Measurements from ENCODE around the gene KIRREL3. TPM values are rescaled to one million over a fixed set of nuclear protein-coding genes. Genes with fewer than 3 reads are reported as not detected.

Gene KIRREL3
- total RNA-seq, result not detected

DNA sequence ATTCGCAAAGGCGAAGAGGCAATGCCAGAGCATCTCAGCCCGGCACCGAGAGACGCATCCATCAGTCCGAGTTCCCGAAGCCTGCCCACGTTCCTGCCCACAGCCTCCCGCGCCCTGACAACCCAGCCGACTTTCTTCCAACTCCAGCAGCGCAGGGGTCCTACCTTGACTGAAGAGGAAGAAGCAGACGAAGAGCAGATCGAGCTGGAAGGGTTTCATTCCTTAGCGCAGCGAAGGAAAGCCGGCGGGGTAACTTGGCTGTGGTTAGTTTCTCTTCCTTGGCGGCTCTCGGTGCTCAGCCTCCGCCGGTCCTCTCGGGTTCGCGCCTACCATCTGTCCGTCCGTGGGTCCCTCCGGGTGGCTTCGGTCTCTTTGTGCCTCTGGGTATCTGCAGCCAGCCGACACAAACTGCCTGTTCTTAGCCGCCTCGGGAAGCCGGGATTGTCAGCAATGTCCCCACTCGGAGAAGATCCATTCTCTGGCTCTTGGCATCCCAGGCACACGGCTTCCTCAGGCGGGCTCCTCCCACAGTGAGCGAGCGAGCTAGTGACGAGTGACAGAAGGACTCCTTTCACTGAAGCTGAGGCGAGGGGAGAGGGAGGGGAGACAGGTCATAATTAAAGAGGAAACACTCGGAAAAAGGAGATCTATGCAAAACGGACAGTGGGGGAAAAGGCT, at the start of gene KIRREL3:
Gene KIRREL3, minus strand, starts transcription at position 480 of the 678 bp plus-strand sequence.
- Mint-ChIP-seq H3K36me3 (ENCODE audit: low read depth) (no peaks in the 10 kb centered on the region), H3K4me3 (no peak within 1 kb of the TSS), H3K9me3 (ENCODE audit: insufficient read depth) (no peaks in the 10 kb centered on the region), H3K4me1 (ENCODE audit: low read depth) (no peaks in the 10 kb centered on the region), H3K27ac (no peak within 1 kb of the TSS), H3K27me3 (ENCODE audit: low read depth) (peaks cover 38% of the 10 kb centered on the region)
- DNase-seq (no peak), ATAC-seq (no peak)
- CTCF ChIA-PET, result no interaction called here
- POLR2A ChIA-PET, result no interaction called here

DNA sequence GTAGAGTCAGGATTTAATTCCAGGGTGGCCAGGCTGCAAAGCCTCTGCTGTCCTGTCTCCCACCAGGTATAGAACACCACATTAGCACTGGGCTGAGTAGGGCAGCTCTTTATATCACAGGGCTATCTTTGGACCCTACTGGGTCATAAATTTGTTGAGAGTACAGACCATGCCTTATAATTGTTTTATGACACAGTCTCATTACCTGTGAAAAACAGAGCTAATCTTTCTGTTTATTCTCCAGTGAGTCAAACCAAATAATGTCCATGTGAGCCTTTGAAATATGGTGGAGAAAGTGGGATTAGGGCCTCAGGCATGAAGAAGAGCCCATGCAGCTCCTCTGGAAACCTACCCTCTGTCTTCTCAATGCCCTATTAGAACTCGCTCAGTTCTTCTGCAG, 49.6 kb upstream of the KIRREL3 start:
- no peaks in the 10 kb centered on the region for H3K4me1 Mint-ChIP-seq (ENCODE audit: low read depth)
- no peak overlapping the region for H3K27ac Mint-ChIP-seq
- no peaks in the 10 kb centered on the region for H3K36me3 Mint-ChIP-seq (ENCODE audit: low read depth)
- DNase-seq (no peak), ATAC-seq (no peak)
- ChIA-PET POLR2A (no interaction called here), CTCF (no interaction called here)
- H3K4me3 Mint-ChIP-seq, result no peak overlapping the region
- H3K9me3 Mint-ChIP-seq (ENCODE audit: insufficient read depth), result no peaks in the 10 kb centered on the region
- H3K27me3 Mint-ChIP-seq (ENCODE audit: low read depth), result no peaks in the 10 kb centered on the region

GRCh38 chr11:127049486-127049885, 48.9 kb upstream of the KIRREL3 start:
- POLR2A ChIA-PET, result no interaction called here
- no peaks in the 10 kb centered on the region for H3K4me1 Mint-ChIP-seq (ENCODE audit: low read depth)
- DNase-seq (no peak), ATAC-seq (no peak)
- CTCF ChIA-PET, result no interaction called here
- H3K9me3 Mint-ChIP-seq (ENCODE audit: insufficient read depth), result no peaks in the 10 kb centered on the region
- H3K27ac Mint-ChIP-seq, result no peak overlapping the region
- H3K36me3 Mint-ChIP-seq (ENCODE audit: low read depth), result no peaks in the 10 kb centered on the region
- H3K4me3 Mint-ChIP-seq, result no peak overlapping the region
- no peaks in the 10 kb centered on the region for H3K27me3 Mint-ChIP-seq (ENCODE audit: low read depth)

GRCh38 chr11:127044535-127044934, 44.0 kb upstream of the KIRREL3 start:
- ChIA-PET POLR2A (no interaction called here), CTCF (no interaction called here)
- H3K4me1 Mint-ChIP-seq (ENCODE audit: low read depth), result no peaks in the 10 kb centered on the region
- H3K27me3 Mint-ChIP-seq (ENCODE audit: low read depth), result no peaks in the 10 kb centered on the region
- no peak overlapping the region for H3K27ac Mint-ChIP-seq
- H3K9me3 Mint-ChIP-seq (ENCODE audit: insufficient read depth), result no peaks in the 10 kb centered on the region
- DNase-seq (no peak), ATAC-seq (no peak)
- no peaks in the 10 kb centered on the region for H3K36me3 Mint-ChIP-seq (ENCODE audit: low read depth)
- no peak overlapping the region for H3K4me3 Mint-ChIP-seq

- ChIA-PET CTCF (no interaction called here), POLR2A (no interaction called here)
- Mint-ChIP-seq H3K27ac (no peak overlapping the region), H3K4me3 (no peak overlapping the region), H3K9me3 (ENCODE audit: insufficient read depth) (no peaks in the 10 kb centered on the region), H3K27me3 (ENCODE audit: low read depth) (no peaks in the 10 kb centered on the region), H3K4me1 (ENCODE audit: low read depth) (no peaks in the 10 kb centered on the region), H3K36me3 (ENCODE audit: low read depth) (no peaks in the 10 kb centered on the region)
- no peak for ATAC-seq
- DNase-seq, result no peak
Measured at GRCh38 chr11:127042445-127042844, 41.9 kb upstream of the KIRREL3 start.

DNA sequence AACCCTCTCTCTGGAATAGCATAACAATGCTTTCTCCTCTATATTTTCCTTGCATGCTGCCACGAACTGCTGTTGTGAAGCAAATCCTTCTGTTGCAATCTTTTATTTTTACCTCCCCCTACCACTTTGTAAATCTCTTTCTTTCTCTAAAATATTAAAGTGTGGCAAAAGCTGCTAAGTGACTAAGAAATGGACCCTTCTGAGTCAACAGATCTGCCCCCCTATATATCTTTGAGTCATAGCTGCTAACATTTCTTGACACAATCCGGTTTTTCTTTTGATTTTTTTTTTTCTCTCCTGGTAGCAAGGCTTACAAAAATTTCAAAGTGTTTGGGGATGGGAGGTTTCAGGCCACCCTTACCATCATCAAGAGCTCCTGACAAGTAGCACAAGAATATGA, 39.0 kb upstream of the KIRREL3 start:
- DNase-seq, result no peak
- CTCF ChIA-PET, result no interaction called here
- POLR2A ChIA-PET, result no interaction called here
- Mint-ChIP-seq H3K36me3 (ENCODE audit: low read depth) (no peaks in the 10 kb centered on the region), H3K9me3 (ENCODE audit: insufficient read depth) (no peaks in the 10 kb centered on the region), H3K4me3 (no peak overlapping the region), H3K4me1 (ENCODE audit: low read depth) (no peaks in the 10 kb centered on the region), H3K27me3 (ENCODE audit: low read depth) (no peaks in the 10 kb centered on the region), H3K27ac (no peak overlapping the region)
- no peak for ATAC-seq

- ATAC-seq (no peak), DNase-seq (no peak)
- no peaks in the 10 kb centered on the region for H3K36me3 Mint-ChIP-seq (ENCODE audit: low read depth)
- H3K27me3 Mint-ChIP-seq (ENCODE audit: low read depth), result no peaks in the 10 kb centered on the region
- H3K4me3 Mint-ChIP-seq, result no peak overlapping the region
- no peaks in the 10 kb centered on the region for H3K4me1 Mint-ChIP-seq (ENCODE audit: low read depth)
- H3K9me3 Mint-ChIP-seq (ENCODE audit: insufficient read depth), result no peaks in the 10 kb centered on the region
- POLR2A ChIA-PET, result no interaction called here
- H3K27ac Mint-ChIP-seq, result no peak overlapping the region
- CTCF ChIA-PET, result no interaction called here
Measured at GRCh38 chr11:127037596-127037995, 37.0 kb upstream of the KIRREL3 start.

DNA sequence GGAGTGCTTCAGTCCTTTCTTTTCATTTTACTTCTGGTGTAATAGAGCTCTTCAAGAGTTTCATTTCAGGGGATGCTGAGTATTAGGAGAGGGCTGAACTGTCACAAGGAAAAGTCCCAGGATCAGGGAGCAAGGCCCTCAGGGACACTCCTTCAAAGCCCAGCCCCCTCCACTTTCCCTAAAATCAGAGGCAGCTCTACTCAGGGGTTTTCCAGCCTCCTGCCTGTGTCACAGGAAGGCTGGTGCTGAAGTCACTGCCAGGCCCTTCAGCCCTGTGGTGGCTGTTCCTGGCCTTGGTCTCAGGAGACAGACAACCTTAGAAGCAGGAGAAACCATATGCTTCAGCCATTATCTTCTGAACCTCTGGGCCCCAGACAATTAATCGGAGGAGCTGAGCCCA, 36.4 kb upstream of the KIRREL3 start:
- POLR2A ChIA-PET, result no interaction called here
- H3K36me3 Mint-ChIP-seq (ENCODE audit: low read depth), result no peaks in the 10 kb centered on the region
- H3K27me3 Mint-ChIP-seq (ENCODE audit: low read depth), result no peaks in the 10 kb centered on the region
- no peaks in the 10 kb centered on the region for H3K4me1 Mint-ChIP-seq (ENCODE audit: low read depth)
- no peak overlapping the region for H3K27ac Mint-ChIP-seq
- CTCF ChIA-PET, result no interaction called here
- H3K4me3 Mint-ChIP-seq, result no peak overlapping the region
- no peak for DNase-seq
- no peaks in the 10 kb centered on the region for H3K9me3 Mint-ChIP-seq (ENCODE audit: insufficient read depth)
- ATAC-seq, result no peak

GRCh38 chr11:127035824-127036223, 35.3 kb upstream of the KIRREL3 start:
- POLR2A ChIA-PET, result no interaction called here
- no peaks in the 10 kb centered on the region for H3K36me3 Mint-ChIP-seq (ENCODE audit: low read depth)
- H3K27ac Mint-ChIP-seq, result no peak overlapping the region
- no peaks in the 10 kb centered on the region for H3K9me3 Mint-ChIP-seq (ENCODE audit: insufficient read depth)
- no peaks in the 10 kb centered on the region for H3K27me3 Mint-ChIP-seq (ENCODE audit: low read depth)
- DNase-seq (no peak), ATAC-seq (no peak)
- CTCF ChIA-PET, result no interaction called here
- H3K4me1 Mint-ChIP-seq (ENCODE audit: low read depth), result no peaks in the 10 kb centered on the region
- H3K4me3 Mint-ChIP-seq, result no peak overlapping the region

- CTCF ChIA-PET, result no interaction called here
- Mint-ChIP-seq H3K4me1 (ENCODE audit: low read depth) (no peaks in the 10 kb centered on the region), H3K4me3 (no peak overlapping the region), H3K36me3 (ENCODE audit: low read depth) (no peaks in the 10 kb centered on the region), H3K9me3 (ENCODE audit: insufficient read depth) (no peaks in the 10 kb centered on the region), H3K27me3 (ENCODE audit: low read depth) (no peaks in the 10 kb centered on the region), H3K27ac (no peak overlapping the region)
- DNase-seq (no peak), ATAC-seq (no peak)
- POLR2A ChIA-PET, result no interaction called here
Measured at GRCh38 chr11:127034973-127035372, 34.4 kb upstream of the KIRREL3 start.

GRCh38 chr11:127028648-127029047, 28.1 kb upstream of the KIRREL3 start:
- CTCF ChIA-PET, result no interaction called here
- no peak overlapping the region for H3K27ac Mint-ChIP-seq
- DNase-seq (no peak), ATAC-seq (no peak)
- H3K36me3 Mint-ChIP-seq (ENCODE audit: low read depth), result no peaks in the 10 kb centered on the region
- H3K9me3 Mint-ChIP-seq (ENCODE audit: insufficient read depth), result no peaks in the 10 kb centered on the region
- POLR2A ChIA-PET, result no interaction called here
- H3K4me1 Mint-ChIP-seq (ENCODE audit: low read depth), result no peaks in the 10 kb centered on the region
- H3K27me3 Mint-ChIP-seq (ENCODE audit: low read depth), result peaks cover 2% of the 10 kb centered on the region
- H3K4me3 Mint-ChIP-seq, result no peak overlapping the region

DNA sequence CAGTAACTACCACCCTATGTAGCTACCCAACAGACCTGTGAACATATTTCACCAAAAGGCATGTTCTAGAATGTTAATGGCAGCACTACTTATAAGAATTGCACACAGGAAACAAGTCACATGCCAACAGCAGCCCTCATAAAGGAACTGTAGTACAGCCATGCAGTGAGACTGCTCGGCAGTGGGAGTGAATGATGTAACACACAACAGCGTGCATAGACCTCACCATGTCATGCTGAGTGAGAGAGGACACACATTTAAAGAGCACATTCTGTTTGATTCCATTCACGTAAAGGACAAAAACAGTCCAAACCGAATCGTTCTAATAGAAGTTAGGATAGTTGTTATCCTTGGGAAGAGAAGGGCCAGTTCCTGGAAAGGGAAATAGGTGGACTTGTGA, 27.2 kb upstream of the KIRREL3 start:
- Mint-ChIP-seq H3K4me3 (no peak overlapping the region), H3K36me3 (ENCODE audit: low read depth) (no peaks in the 10 kb centered on the region), H3K27ac (no peak overlapping the region), H3K4me1 (ENCODE audit: low read depth) (no peaks in the 10 kb centered on the region), H3K9me3 (ENCODE audit: insufficient read depth) (no peaks in the 10 kb centered on the region), H3K27me3 (ENCODE audit: low read depth) (peaks cover 2% of the 10 kb centered on the region)
- CTCF ChIA-PET, result no interaction called here
- POLR2A ChIA-PET, result no interaction called here
- no peak for DNase-seq
- ATAC-seq, result no peak

DNA sequence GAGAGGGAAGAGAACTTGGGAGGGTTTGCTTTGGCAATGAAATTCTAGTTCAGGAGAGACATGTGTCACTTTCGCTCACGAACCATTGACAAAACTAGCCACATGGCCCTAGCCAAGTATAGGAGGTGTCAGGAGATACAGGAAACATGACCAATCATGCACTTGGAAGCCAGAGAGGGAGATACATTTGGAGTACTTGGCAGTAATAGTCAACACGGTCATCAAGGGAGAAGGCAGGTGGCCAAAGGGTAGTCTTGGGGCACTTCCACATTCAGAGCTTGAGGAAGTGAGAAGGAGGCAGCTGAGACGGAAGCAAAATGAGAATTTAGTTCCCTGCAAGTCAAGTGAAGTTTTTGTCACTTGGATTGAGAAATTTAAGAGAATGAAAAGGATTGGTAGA, 26.4 kb upstream of the KIRREL3 start:
- DNase-seq (no peak), ATAC-seq (no peak)
- Mint-ChIP-seq H3K4me3 (no peak overlapping the region), H3K27me3 (ENCODE audit: low read depth) (peaks cover 2% of the 10 kb centered on the region), H3K36me3 (ENCODE audit: low read depth) (no peaks in the 10 kb centered on the region), H3K4me1 (ENCODE audit: low read depth) (no peaks in the 10 kb centered on the region), H3K27ac (no peak overlapping the region), H3K9me3 (ENCODE audit: insufficient read depth) (no peaks in the 10 kb centered on the region)
- POLR2A ChIA-PET, result interaction anchor here (0.5 kb wide), 1 partner anchor 76 kb away, joined by 3 read pairs; no protein-coding TSS in a partner anchor
- CTCF ChIA-PET, result no interaction called here

All from activated CD8-positive, alpha-beta T cell treated with anti-CD3 and anti-CD28 coated beads, Interleukin-2, amount 10 ng/mL, durations not matched to agents 7 days and 5 days (primary cell).